Liver (tissue), 9 donors: ENCODE measurements around the gene DPYD. TPM values are rescaled to one million over a fixed set of nuclear protein-coding genes. Genes with fewer than 3 reads are reported as not detected.

Experiments
- DNase-seq: peaks from one replicate; pipeline ENCODE4 v3.0.0-alpha.2; 2017; ENCODE audit warnings: low spot score
- H3K27ac ChIP-seq, 2 donors: one replicate each; pipeline ENCODE4 v1.7.0; 2013; ENCODE audit warnings: inconsistent platforms in 2 of 2, low read length in 2 of 2, control low read depth in 1 of 2, low read depth in 1 of 2, mild to moderate bottlenecking in 1 of 2
- H3K27me3 ChIP-seq, 4 donors: one replicate each; pipeline versions ENCODE4 v1.6.1 to v1.7.0; 2013; ENCODE audit warnings: low read length in 3 of 4, inconsistent platforms in 1 of 4, mild to moderate bottlenecking in 1 of 4, moderate library complexity in 1 of 4; ENCODE audit not compliant: control insufficient read depth in 4 of 4, insufficient read depth in 4 of 4
- H3K36me3 ChIP-seq, 4 donors: one replicate each; pipeline versions ENCODE4 v1.6.1 to v1.7.0; 2013; ENCODE audit warnings: low read length in 3 of 4, mild to moderate bottlenecking in 3 of 4, low read depth in 1 of 4, moderate library complexity in 1 of 4; ENCODE audit not compliant: control insufficient read depth in 4 of 4, insufficient read depth in 3 of 4
- H3K4me1 ChIP-seq, 4 donors: one replicate each; pipeline versions ENCODE4 v1.6.1 to v1.7.0; 2013; ENCODE audit warnings: low read length in 3 of 4, mild to moderate bottlenecking in 3 of 4, moderate library complexity in 1 of 4; ENCODE audit not compliant: control insufficient read depth in 4 of 4, insufficient read depth in 4 of 4
- H3K4me3 ChIP-seq, 3 donors: one replicate each; pipeline versions ENCODE4 v1.6.1 to v1.7.0; 2013; ENCODE audit warnings: low read length in 3 of 3, control low read depth in 1 of 3, low read depth in 1 of 3, mild to moderate bottlenecking in 1 of 3
- H3K9ac ChIP-seq, 2 donors: one replicate each; pipeline ENCODE4 v1.7.0; 2013; ENCODE audit warnings: low read length in 2 of 2, mild to moderate bottlenecking in 2 of 2, moderate library complexity in 2 of 2, control low read depth in 1 of 2, low read depth in 1 of 2
- H3K9me3 ChIP-seq, 4 donors: one replicate each; pipeline versions ENCODE4 v1.6.1 to v1.7.0; 2013; ENCODE audit warnings: low read length in 3 of 4; ENCODE audit not compliant: control insufficient read depth in 4 of 4
- EGR1 ChIP-seq, 2 donors: IDR thresholded peaks; 2 replicates each; pipeline ENCODE4 v1.6.1; 2016 to 2018; ENCODE audit warnings: antibody characterized with exemption in 2 of 2, low read depth in 2 of 2
- FOXA1 ChIP-seq: IDR thresholded peaks from 2 replicates; pipeline ENCODE4 v1.6.1; 2016; ENCODE audit warnings: antibody characterized with exemption
- FOXA2 ChIP-seq: IDR thresholded peaks from 2 replicates; pipeline ENCODE4 v1.6.1; 2016; ENCODE audit warnings: antibody characterized with exemption
- GABPA ChIP-seq, 2 donors: IDR thresholded peaks in 1 of 2; conservative IDR thresholded peaks in 1 of 2; 2 replicates each; pipeline ENCODE4 v1.6.1; 2016; ENCODE audit warnings: antibody characterized with exemption in 2 of 2, mild to moderate bottlenecking in 1 of 2, moderate library complexity in 1 of 2
- HNF4A ChIP-seq, 2 donors: conservative IDR thresholded peaks; 2 replicates each; pipeline ENCODE4 v1.6.1; 2016; ENCODE audit warnings: antibody characterized with exemption in 2 of 2, mild to moderate bottlenecking in 2 of 2
- HNF4G ChIP-seq: IDR thresholded peaks from 2 replicates; pipeline ENCODE4 v1.6.1; 2016; ENCODE audit warnings: antibody characterized with exemption
- JUND ChIP-seq, 2 donors: IDR thresholded peaks; 2 replicates each; pipeline ENCODE4 v1.6.1; 2016; ENCODE audit warnings: antibody characterized with exemption in 2 of 2
- NR2F2 ChIP-seq: IDR thresholded peaks from 2 replicates; pipeline ENCODE4 v1.6.1; 2016; ENCODE audit warnings: antibody characterized with exemption
- RAD21 ChIP-seq, 2 donors: IDR thresholded peaks; 2 replicates each; pipeline ENCODE4 v1.6.1; 2016; ENCODE audit warnings: antibody characterized with exemption in 2 of 2, mild to moderate bottlenecking in 2 of 2
- RXRA ChIP-seq, 2 donors: IDR thresholded peaks; 2 replicates each; pipeline ENCODE4 v1.6.1; 2017 to 2018; ENCODE audit warnings: antibody characterized with exemption in 2 of 2, mild to moderate bottlenecking in 1 of 2
- SP1 ChIP-seq: IDR thresholded peaks from 2 replicates; pipeline ENCODE4 v1.6.1; 2018; ENCODE audit warnings: antibody characterized with exemption, mild to moderate bottlenecking
- TAF1 ChIP-seq: conservative IDR thresholded peaks from 2 replicates; pipeline ENCODE4 v1.6.1; 2016; ENCODE audit warnings: antibody characterized with exemption, mild to moderate bottlenecking
- YY1 ChIP-seq: IDR thresholded peaks from 2 replicates; pipeline ENCODE4 v1.6.1; 2016; ENCODE audit warnings: antibody characterized with exemption, mild to moderate bottlenecking
- WGBS: extraction: QIAGEN DNeasy Blood & Tissue Kit; methylation state at CpG from one replicate; pipeline ENCODE4 v1.1.7; 2013; 5-methylcytosine and 5-hydroxymethylcytosine counted together
- polyA plus RNA-seq, 2 donors: library from polyadenylated mRNA; stranded (reverse) in 1 of 2; unstranded in 1 of 2; fragments of 200-250 nt in 1 of 2; fragments of >200 nt in 1 of 2; fragmentation: Nextera tagmentation in 1 of 2; extraction: Ambion mirVana in 1 of 2; gene quantifications; one replicate each; pipeline versions ENCODE4 v1.2.1 to v1.2.3, GENCODE V29; 2013 to 2015
- total RNA-seq, 2 donors: library from RNA; depleted of rRNA; stranded (reverse); fragments of >200 nt; gene quantifications; one replicate each; pipeline ENCODE4 v1.2.3, GENCODE V29; 2014
- TF ChIP-seq, protein P1 (sequence below): IDR thresholded peaks from 2 replicates; pipeline ENCODE4 v1.6.1; 2016; ENCODE audit warnings: antibody characterized with exemption
- TF ChIP-seq, protein P2 (sequence below): IDR thresholded peaks from 2 replicates; pipeline ENCODE4 v1.6.1; 2016; ENCODE audit warnings: antibody characterized with exemption
- TF ChIP-seq, protein P3 (sequence below): IDR thresholded peaks from 2 replicates; pipeline ENCODE4 v1.6.1; 2016; ENCODE audit warnings: antibody characterized with exemption
- TF ChIP-seq, protein P4 (sequence below): IDR thresholded peaks from 2 replicates; pipeline ENCODE4 v1.6.1; 2016; ENCODE audit warnings: antibody characterized with exemption, mild to moderate bottlenecking
- TF ChIP-seq, protein P5 (sequence below): fragments of 150-350 bp; IDR thresholded peaks from 2 replicates; pipeline ENCODE4 v1.5.1; 2017; ENCODE audit warnings: improper control_type of control experiment, low read depth, low read length; ENCODE audit not compliant: missing input control
- donor health status: healthy.
- donor health status: healthy.
- donor health status: healthy.
- donor health status: healthy.
- donor health status: healthy.

DPYD gene
- total and polyA plus RNA-seq, 4 donors: 16.2 to 142 (median 47.0) TPM

DNA sequence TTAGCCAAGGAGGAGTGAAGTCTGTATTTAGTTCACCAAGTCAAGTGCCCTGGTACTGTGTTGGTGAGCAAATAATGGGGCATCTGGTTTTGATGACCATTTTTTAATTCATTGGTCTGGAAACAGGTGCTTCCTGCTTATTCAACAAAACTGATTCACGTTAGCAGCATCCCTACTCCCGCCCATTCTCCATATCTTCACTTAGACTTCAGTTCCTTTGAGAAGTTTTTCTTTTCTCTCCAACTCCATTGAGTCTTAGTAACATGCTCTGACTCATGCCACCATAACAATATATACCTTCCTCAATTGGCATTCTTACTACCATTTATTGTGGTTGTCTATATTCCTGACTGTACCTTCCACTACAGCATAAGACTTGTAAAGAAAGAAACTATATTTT lies 468.9 kb downstream of the DPYD start:
- no peak for DNase-seq
- Histone ChIP-seq H3K27ac (no peak overlapping the region), H3K36me3 (peaks cover 0 to 6% (median 0%) of the 10 kb centered on the region in 4 donors), H3K4me1 (no peaks in the 10 kb centered on the region), H3K9ac (no peak overlapping the region), H3K4me3 (no peak overlapping the region), H3K9me3 (no peaks in the 10 kb centered on the region), H3K27me3 (no peaks in the 10 kb centered on the region)
- no peak for TF ChIP-seq RXRA (IDR thresholded peaks at IDR 0.05)
- no peak for TF ChIP-seq HNF4G
- TF ChIP-seq HNF4A (conservative IDR thresholded peaks at IDR 0.05): no peak
- TF ChIP-seq, protein P1, sequence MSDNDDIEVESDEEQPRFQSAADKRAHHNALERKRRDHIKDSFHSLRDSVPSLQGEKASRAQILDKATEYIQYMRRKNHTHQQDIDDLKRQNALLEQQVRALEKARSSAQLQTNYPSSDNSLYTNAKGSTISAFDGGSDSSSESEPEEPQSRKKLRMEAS: no peak
- TF ChIP-seq, protein P2, sequence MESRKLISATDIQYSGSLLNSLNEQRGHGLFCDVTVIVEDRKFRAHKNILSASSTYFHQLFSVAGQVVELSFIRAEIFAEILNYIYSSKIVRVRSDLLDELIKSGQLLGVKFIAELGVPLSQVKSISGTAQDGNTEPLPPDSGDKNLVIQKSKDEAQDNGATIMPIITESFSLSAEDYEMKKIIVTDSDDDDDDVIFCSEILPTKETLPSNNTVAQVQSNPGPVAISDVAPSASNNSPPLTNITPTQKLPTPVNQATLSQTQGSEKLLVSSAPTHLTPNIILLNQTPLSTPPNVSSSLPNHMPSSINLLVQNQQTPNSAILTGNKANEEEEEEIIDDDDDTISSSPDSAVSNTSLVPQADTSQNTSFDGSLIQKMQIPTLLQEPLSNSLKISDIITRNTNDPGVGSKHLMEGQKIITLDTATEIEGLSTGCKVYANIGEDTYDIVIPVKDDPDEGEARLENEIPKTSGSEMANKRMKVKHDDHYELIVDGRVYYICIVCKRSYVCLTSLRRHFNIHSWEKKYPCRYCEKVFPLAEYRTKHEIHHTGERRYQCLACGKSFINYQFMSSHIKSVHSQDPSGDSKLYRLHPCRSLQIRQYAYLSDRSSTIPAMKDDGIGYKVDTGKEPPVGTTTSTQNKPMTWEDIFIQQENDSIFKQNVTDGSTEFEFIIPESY: no peak
- TF ChIP-seq FOXA1: no peak
- no peak for TF ChIP-seq SP1
- no peak for TF ChIP-seq FOXA2
- TF ChIP-seq NR2F2: no peak
- TF ChIP-seq EGR1 (IDR thresholded peaks at IDR 0.05; ENCODE audit: low read depth in 2 of 2): no peak
- no peak for TF ChIP-seq JUND (IDR thresholded peaks at IDR 0.05)
- TF ChIP-seq TAF1: no peak
- TF ChIP-seq, protein P3, sequence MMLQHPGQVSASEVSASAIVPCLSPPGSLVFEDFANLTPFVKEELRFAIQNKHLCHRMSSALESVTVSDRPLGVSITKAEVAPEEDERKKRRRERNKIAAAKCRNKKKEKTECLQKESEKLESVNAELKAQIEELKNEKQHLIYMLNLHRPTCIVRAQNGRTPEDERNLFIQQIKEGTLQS: no peak
- no peak for TF ChIP-seq RAD21 (IDR thresholded peaks at IDR 0.05)
- TF ChIP-seq GABPA (IDR thresholded peaks at IDR 0.05 in 1 of 2, conservative IDR thresholded peaks at IDR 0.05 in 1 of 2): no peak
- TF ChIP-seq YY1: no peak
- TF ChIP-seq, protein P4, sequence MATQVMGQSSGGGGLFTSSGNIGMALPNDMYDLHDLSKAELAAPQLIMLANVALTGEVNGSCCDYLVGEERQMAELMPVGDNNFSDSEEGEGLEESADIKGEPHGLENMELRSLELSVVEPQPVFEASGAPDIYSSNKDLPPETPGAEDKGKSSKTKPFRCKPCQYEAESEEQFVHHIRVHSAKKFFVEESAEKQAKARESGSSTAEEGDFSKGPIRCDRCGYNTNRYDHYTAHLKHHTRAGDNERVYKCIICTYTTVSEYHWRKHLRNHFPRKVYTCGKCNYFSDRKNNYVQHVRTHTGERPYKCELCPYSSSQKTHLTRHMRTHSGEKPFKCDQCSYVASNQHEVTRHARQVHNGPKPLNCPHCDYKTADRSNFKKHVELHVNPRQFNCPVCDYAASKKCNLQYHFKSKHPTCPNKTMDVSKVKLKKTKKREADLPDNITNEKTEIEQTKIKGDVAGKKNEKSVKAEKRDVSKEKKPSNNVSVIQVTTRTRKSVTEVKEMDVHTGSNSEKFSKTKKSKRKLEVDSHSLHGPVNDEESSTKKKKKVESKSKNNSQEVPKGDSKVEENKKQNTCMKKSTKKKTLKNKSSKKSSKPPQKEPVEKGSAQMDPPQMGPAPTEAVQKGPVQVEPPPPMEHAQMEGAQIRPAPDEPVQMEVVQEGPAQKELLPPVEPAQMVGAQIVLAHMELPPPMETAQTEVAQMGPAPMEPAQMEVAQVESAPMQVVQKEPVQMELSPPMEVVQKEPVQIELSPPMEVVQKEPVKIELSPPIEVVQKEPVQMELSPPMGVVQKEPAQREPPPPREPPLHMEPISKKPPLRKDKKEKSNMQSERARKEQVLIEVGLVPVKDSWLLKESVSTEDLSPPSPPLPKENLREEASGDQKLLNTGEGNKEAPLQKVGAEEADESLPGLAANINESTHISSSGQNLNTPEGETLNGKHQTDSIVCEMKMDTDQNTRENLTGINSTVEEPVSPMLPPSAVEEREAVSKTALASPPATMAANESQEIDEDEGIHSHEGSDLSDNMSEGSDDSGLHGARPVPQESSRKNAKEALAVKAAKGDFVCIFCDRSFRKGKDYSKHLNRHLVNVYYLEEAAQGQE: no peak
- TF ChIP-seq, protein P5, sequence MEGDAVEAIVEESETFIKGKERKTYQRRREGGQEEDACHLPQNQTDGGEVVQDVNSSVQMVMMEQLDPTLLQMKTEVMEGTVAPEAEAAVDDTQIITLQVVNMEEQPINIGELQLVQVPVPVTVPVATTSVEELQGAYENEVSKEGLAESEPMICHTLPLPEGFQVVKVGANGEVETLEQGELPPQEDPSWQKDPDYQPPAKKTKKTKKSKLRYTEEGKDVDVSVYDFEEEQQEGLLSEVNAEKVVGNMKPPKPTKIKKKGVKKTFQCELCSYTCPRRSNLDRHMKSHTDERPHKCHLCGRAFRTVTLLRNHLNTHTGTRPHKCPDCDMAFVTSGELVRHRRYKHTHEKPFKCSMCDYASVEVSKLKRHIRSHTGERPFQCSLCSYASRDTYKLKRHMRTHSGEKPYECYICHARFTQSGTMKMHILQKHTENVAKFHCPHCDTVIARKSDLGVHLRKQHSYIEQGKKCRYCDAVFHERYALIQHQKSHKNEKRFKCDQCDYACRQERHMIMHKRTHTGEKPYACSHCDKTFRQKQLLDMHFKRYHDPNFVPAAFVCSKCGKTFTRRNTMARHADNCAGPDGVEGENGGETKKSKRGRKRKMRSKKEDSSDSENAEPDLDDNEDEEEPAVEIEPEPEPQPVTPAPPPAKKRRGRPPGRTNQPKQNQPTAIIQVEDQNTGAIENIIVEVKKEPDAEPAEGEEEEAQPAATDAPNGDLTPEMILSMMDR: no peak
- WGBS: 93% methylated on average over 2 of the region's 2 CpGs
